ENCODE data around the gene SMG9.

SMG9 gene

GRCh38 chr19:43754503-43755255 lies at the start of gene SMG9:
Gene SMG9 (minus strand): TSS chr19:43754962. CDS start chr19:43750741, 4,221 bp downstream.
- peak; percentile 98 for DNase-seq

- no peak for DNase-seq
Measured at GRCh38 chr19:43804432-43804831, 49.7 kb upstream of the SMG9 start.

- DNase-seq = no peak
Measured at GRCh38 chr19:43802216-43802951, 47.6 kb upstream of the SMG9 start, which contains the start of gene LYPD5. Gene LYPD5 (minus strand): TSS chr19:43802447. CDS start chr19:43802380, 67 bp downstream.

GRCh38 chr19:43799502-43800142 lies 44.9 kb upstream of the SMG9 start:
- no peak for DNase-seq

GRCh38 chr19:43798546-43799409 lies 44.0 kb upstream of the SMG9 start:
- DNase-seq = no peak

GRCh38 chr19:43798026-43798545 lies 43.3 kb upstream of the SMG9 start:
- DNase-seq = no peak

GRCh38 chr19:43797556-43797955 lies 42.8 kb upstream of the SMG9 start:
- DNase-seq = no peak

- no peak for DNase-seq
Measured at GRCh38 chr19:43797118-43797517, 42.4 kb upstream of the SMG9 start.

GRCh38 chr19:43790587-43790986 lies 35.8 kb upstream of the SMG9 start:
- peak; percentile 90 for DNase-seq

- peak; percentile 75 for DNase-seq
Measured at GRCh38 chr19:43789029-43789428, 34.3 kb upstream of the SMG9 start.

- DNase-seq = no peak
Measured at GRCh38 chr19:43786665-43787064, 31.9 kb upstream of the SMG9 start.

- peak; percentile 86 for DNase-seq
Measured at GRCh38 chr19:43784981-43785808, 30.4 kb upstream of the SMG9 start.

- peak; percentile 65 for DNase-seq
Measured at GRCh38 chr19:43784241-43784980, 29.6 kb upstream of the SMG9 start.

GRCh38 chr19:43783636-43784035 lies 28.9 kb upstream of the SMG9 start:
- DNase-seq = no peak

GRCh38 chr19:43782689-43783231 lies 28.0 kb upstream of the SMG9 start:
- DNase-seq = peak; percentile 28

GRCh38 chr19:43782311-43782660 lies 27.5 kb upstream of the SMG9 start:
- peak; percentile 28 for DNase-seq

- DNase-seq = no peak
Measured at GRCh38 chr19:43781630-43782310, 27.0 kb upstream of the SMG9 start.

GRCh38 chr19:43780706-43781525 lies 26.2 kb upstream of the SMG9 start, which contains the start of gene KCNN4:
Gene KCNN4 (minus strand): TSS chr19:43780973. CDS start chr19:43780861, 112 bp downstream.
- peak; percentile 81 for DNase-seq

- peak; percentile 80 for DNase-seq
Measured at GRCh38 chr19:43779820-43780219, 25.1 kb upstream of the SMG9 start.

Measured in MV-4-11 (cell line).